Colon (tissue), 2 donors: ENCODE measurements around the gene TMEM108.

Source experiments
- FAIRE-seq: peaks from 2 replicates; lab custom pipeline; 2012; peaks lifted over from hg19 to GRCh38; lab: Jason Lieb, UNC
- donor health status: control.
- donor health status: control.

TMEM108 gene

GRCh38 chr3:133054586-133054985 is 16.4 kb downstream of the TMEM108 start:
- no peak for FAIRE-seq

DNA sequence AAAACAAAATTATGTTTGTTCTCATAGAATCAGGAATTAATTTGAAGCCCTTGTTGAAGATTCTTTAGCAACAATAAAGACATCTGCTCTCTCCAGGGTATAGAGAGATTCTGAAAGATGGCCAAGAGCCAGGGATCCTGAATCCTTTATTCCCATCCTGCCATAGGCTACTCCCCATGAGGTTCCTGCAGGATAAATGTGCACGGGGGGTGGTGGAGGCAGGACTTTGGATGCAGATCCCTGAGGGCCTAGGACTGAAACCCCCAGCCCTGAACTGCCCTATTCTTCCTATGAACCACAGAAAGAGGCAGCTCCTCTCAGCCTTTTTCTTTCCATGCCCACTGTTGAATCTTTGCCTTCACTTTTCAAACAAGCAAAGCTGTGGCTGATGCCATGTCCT is 17.1 kb downstream of the TMEM108 start:
- no peak for FAIRE-seq

GRCh38 chr3:133058243-133058642 is 20.1 kb downstream of the TMEM108 start:
- FAIRE-seq, result no peak

DNA sequence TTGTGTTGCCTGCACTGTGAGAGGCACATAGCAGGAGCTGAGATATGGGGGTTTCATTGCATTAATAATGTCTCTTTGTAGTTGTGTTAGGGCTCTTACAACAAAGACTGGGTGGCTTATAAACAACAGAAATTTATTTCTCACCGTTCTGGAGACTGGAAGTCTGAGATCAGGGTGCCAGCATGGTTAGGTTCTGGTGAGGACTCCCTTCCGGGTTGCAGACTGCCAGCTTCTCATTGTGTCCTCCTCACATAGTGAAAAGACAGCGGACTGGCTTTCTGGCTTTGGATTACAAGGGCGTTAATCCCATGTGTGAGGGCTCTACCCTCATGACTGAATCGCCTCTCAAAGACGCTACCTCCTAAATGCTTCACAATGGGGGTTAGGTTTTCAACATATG is 20.6 kb downstream of the TMEM108 start:
- no peak for FAIRE-seq

DNA sequence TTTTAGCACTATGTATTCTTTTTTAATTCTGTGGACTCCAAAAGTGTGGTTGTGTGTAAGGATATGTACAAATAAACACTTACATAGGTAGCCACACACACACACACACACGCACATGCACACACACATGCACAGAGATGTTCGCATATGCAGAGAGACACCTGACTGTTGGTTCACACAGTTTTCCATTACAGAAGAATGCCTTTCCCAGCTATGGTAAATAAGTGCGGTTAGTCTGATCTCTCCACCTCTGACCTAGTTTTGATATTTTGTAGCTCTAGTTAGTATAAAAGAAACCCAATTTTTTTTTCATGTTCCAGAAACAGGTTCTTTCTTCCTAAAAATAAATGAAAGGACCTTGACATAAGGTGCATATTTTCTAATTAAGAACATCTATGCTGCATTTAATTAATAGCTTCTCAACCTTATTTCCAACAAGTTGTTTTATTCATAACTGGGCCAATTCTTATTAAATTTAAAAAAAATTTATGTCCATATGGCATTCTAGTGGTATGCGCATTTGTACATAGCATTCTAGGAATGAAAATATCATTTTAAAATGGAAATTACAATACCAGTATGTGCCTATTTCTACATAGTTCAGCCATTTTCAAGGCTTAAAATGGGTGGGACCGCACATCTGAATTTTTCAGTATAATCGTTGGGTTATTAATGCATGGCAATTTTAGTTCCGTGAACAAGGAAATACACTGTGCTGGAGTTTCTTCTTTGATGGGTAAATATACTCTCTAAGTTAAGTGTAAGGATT is 27.2 kb downstream of the TMEM108 start:
- no peak for FAIRE-seq

DNA sequence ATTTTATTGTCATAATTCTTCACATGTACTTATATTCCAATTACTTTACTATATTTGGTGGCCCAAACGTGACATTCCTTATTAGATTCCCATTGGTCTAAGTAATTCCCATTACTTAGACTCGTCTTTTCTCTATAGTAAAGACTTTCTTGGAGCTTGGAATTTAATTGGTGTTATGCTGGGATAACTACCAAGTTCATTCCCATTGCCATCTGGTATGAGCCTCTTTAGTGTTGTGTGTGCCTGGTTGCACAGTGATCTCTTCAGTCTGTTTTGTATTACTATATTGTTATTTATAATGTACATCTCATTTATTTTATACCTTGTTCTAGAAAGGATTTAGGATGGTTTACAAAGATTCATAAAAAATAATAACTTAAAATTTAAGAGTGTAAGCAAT is 27.8 kb downstream of the TMEM108 start:
- FAIRE-seq, result no peak

DNA sequence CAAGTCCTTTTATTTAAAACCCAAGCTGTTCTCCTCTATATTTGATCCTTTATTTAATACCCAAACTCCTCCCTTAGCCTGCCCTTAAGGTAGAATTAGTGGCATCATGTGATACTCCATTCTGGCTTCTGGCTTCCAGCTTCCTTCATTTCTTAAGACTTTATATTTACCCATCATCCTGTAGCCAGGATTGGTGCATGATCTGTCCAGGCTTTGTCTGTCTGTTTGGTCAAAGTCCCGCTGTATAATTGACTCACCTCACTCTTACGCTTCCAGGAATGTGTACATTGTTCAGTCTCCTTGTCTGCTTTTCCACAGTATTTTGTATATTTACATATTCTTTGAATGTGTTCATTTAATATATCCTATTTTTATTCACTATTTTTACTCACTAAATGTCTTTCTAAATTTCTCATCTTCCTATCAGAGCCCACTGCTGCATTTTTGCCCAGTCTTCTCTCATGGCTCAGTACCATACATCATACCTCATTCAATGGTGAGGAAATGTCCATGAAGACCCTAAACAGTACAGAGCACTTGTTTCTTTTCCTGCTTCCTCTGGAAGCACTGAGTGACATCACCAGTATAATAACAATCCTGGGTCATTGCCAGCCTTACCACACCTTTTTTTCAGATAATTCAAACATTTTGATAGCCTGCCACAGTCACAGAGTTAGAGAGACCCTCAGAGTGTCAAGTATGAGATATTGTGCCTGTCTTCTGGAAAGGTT is 31.5 kb downstream of the TMEM108 start:
- no peak for FAIRE-seq

DNA sequence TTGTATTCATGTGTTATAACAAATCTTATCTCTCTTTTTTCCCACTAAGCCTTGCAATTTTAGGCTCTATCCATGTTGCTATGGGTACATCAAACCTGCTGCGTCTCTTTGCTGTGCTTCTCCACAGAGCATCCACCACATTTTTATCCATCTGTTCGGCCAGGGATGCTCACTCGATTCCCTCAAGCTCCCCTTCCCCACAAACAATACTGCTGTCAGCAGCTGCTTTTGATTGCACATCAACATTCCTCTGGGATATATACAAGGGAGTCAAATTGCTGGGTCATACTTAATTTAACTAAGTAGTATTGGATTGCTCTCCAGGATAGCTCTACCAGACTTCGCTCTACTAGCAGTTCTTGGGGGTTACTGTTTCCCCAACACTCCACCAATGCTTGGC is 36.8 kb downstream of the TMEM108 start:
- no peak for FAIRE-seq

- FAIRE-seq, result no peak
These were observed 39.5 kb downstream of the TMEM108 start for GRCh38 chr3:133077688-133078087.

DNA sequence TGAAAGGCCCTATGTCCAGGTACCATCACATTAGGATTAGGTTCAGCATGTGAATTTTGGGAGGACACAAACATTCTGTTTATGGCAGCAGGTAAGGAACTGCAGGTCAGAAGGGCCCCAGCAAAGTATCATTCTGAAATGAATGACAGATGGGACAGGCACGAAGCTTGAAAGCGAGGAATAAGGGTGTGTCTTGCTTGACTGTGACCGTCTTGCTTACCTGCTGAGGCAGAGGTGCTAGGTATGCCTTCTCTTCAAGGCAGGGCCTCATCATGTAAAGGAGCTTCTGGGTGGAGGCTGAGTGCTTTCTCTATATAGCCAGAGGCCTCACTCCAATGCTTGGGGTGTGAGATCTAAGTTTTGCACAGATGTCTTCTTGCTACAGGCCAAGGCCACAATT is 41.4 kb downstream of the TMEM108 start:
- FAIRE-seq, result no peak

GRCh38 chr3:133081016-133081415 is 42.8 kb downstream of the TMEM108 start:
- FAIRE-seq, result no peak

DNA sequence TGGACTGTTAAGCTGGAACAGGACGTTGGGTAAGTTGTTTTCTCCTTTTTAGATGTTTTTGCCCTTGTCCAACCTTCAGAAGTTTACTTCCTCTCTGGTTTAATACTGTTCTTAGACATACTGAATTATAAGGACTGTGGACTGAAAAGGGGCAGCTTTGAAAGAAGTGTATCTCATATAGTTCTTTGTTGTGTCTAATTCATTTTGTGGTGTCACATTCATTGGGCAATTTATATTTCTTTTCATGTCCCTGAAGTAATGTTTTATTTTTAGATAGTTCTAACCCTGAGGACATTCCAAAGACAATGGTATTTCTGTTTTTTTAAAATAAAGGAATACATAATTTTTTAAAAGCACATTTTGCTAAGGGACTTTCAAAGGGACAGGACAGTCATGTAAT is 45.2 kb downstream of the TMEM108 start:
- FAIRE-seq, result no peak

DNA sequence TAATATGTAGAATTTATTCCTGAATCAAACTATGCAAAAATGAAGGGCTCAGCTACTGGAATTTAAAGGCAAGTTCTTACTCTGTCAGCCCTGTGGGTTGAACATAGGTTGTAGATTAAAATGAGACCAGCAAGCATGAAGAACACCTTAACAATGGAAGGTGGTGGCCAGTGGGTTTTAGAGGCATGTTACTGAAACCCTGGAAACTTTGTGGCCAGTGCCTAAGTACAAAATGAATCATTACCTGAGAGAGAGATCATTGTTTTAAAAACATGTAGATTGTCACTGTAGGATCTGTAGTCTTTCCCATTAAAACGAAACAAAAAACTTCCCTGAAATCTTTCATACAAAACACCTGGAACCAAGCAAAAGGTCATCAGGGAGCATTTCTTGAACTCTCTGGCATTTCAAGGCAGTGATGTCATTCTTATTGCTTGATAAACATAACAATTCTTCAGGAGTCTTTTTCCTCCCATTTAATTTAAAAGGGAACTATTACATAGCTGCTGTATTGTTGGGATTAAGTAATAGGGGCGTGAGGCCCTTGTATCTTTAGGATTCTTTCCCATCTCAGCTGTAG is 51.8 kb downstream of the TMEM108 start:
- FAIRE-seq, result no peak

DNA sequence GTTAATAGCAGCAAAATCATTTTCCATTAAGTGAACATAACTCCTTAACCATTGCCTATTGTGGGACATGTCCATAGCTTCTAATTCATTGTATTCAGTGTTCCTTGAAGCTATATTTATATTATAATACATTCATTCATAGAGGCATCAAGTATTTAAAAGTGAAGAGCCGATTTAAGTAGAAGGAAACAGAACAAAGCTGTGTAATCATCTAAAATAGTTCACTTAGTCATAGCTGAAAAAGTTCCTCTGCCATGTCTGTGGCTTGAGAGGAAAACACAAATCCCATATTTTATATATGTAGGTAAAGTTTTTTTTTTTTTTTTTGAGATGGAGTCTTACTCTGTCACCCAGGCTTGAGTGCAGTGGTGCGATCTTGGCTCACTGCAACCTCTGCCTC is 54.5 kb downstream of the TMEM108 start:
- FAIRE-seq, result no peak

DNA sequence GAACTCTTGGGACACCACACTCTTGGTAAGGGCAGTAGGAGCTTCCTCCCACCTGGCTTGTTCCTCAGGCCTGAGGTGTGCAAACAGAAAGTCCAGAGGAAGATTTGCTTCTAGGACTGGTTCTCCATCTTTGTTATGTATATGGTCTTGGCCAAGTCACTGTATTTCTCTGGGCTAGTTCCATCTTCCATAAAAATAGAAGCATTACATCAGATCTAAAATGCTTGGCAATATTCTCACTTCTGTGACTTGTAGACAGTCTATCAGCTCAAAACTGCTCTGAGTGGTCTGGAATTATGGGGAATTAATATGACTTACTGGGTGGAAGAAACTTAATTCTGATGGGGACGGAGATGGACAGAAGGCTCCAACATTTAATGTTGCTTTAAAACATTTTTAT is 55.2 kb downstream of the TMEM108 start:
- FAIRE-seq, result no peak

- no peak for FAIRE-seq
These were observed 58.9 kb downstream of the TMEM108 start for GRCh38 chr3:133096900-133097613.

DNA sequence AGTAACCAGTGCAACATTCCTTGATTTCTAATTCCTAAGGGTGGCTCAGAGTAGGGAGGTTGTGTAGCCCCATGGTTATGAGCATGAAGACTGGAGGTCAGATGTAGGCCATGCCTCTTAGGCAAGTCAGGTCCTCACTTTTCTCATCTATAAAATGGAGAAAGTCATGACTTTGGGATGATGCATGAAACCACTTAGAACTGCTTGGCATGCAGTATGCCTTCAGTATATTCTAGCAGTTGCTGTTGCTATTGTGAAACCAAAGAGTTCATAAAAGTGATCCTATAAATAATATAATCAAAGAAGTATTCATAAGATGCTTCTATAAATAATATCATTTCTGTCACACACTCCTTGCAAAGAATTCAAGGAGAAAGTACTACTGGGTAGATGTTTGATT is 65.5 kb downstream of the TMEM108 start:
- FAIRE-seq, result no peak

DNA sequence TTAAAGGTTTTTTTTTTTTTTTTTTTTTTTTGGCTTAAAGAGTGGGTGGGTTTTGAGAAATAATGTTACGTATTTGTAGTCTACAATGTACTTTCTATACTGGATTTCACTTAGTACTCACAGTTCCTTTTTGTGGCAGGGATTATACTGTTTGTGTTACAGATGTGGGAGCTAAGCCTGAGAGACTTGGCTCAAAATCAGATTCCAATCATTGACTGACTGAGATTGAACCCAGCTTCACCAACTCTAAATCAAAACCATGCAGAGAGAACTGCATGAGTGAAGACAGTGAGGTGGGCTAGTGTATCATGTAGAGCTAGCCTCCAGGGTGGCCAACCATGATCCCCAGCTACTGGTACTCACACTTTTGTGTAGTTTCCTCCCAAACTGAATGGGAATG is 68.0 kb downstream of the TMEM108 start:
- no peak for FAIRE-seq

GRCh38 chr3:133112666-133113065 is 74.5 kb downstream of the TMEM108 start:
- FAIRE-seq, result no peak

DNA sequence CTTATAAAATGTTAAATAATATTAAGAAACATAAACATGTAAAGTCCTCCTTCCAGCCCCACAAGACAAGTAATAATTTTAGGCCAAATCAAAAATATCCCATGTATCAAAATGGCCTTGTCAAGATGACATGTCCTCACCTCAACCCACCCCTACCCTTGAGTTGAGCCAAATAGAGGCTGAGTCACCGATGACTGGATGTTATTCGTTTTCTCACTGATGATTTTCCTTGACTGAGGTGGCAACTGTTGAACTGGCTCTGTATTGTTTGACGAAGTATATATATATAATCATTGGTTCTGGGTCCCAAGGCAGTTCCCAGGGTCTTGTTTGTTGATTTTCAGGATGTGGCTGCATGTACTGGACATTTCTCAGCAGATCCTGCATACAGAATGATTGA is 75.3 kb downstream of the TMEM108 start:
- FAIRE-seq, result no peak

DNA sequence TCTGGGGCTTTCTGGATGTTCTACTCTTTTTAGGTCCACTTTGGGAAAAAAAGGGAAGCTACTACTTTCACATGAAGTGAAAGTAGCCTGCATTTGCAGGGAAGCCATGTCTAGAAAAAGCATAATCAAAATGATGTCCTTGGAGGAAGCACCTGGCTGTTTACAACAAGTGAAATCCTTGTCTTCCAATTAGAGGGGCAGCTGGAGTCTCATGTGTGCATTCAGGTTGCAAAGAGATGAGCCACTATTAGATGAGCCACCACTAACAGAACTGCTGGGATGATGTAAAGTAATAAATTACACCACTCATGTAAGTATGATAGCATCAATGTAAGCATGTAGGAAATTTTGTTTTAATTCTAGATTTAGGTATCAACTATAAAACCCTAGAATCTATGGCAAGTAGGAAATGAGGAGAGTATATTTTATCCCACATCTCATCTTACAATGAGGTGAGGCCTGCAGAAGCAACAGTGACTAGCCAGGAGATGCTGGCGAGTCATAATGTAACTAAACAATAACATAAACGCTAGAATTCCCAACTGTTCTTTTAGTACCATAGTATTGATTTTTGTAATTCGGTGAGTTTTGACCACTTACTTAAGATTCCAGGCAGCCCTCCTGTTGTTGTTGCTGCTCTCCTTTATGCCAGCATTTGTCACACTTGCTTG is 75.9 kb downstream of the TMEM108 start:
- FAIRE-seq, result no peak

GRCh38 chr3:133115176-133115575 is 77.0 kb downstream of the TMEM108 start:
- no peak for FAIRE-seq
